GM19193 (cell line): ENCODE data around the gene MYNN.

Source experiments
- POLR2A ChIP-seq: IDR thresholded peaks from 4 replicates; pipeline ENCODE4 v1.6.1; 2011; ENCODE audit not compliant: insufficient read depth, insufficient read length; ENCODE audit errors: extremely low read depth

Gene MYNN

GRCh38 chr3:169838511-169839030 is 65.4 kb downstream of the MYNN start:
- no peak for TF ChIP-seq POLR2A
